Endothelial cell of umbilical vein (primary cell): Measurements from ENCODE around the gene UBR4. TPM values are rescaled to one million over a fixed set of nuclear protein-coding genes. Genes with fewer than 3 reads are reported as not detected.

Experiments
- BruUV-seq: library from RNA; stranded (reverse); fragments of 400-500 nt; replicated peaks from 2 replicates; lab custom pipeline; 2021; lab: Mats Ljungman, UMichigan
- CTCF ChIA-PET: fragments of 300-600, 350-600 bp; sonication (Branson Sonifier 250); formaldehyde crosslinking; loops from one replicate; lab custom pipeline; 2021; ENCODE audit warnings: antibody characterized with exemption, inconsistent platforms; lab: Charles Lee
- POLR2A ChIA-PET: fragments of 300-600, 350-600 bp; sonication (Branson Sonifier 250); formaldehyde crosslinking; loops from one replicate; lab custom pipeline; 2021; ENCODE audit warnings: antibody characterized with exemption, inconsistent platforms; lab: Charles Lee
- DNase-seq: peaks from one replicate; pipeline ENCODE4 v3.0.0-alpha.2; 2011; ENCODE audit warnings: low read depth, low spot score
- FAIRE-seq: peaks from 2 replicates; lab custom pipeline; 2011; peaks lifted over from hg19 to GRCh38; lab: Jason Lieb, UNC
- H2AFZ ChIP-seq: 2 replicates; pipeline ENCODE4 v1.6.0; 2012; ENCODE audit warnings: low read depth, low read length, control low read depth, inconsistent platforms
- H3K27ac ChIP-seq: 2 replicates; pipeline ENCODE4 v1.5.1; 2011; ENCODE audit warnings: low read depth, mild to moderate bottlenecking, control low read depth, low read length, moderate library complexity; ENCODE audit not compliant: insufficient read depth
- H3K27me3 ChIP-seq, 2 experiments: 2 replicates each; pipeline versions ENCODE4 v1.6.0 to v1.6.1; 2011; ENCODE audit warnings: low read length in 2 of 2, mixed read lengths in 1 of 2; ENCODE audit not compliant: control insufficient read depth in 2 of 2, insufficient read depth in 2 of 2
- H3K36me3 ChIP-seq, 2 experiments: 2 replicates in 1 of 2; 3 replicates in 1 of 2; pipeline ENCODE4 v1.5.1; 2011; ENCODE audit warnings: low read length in 2 of 2, mild to moderate bottlenecking in 1 of 2, moderate library complexity in 1 of 2; ENCODE audit not compliant: control insufficient read depth in 2 of 2, insufficient read depth in 2 of 2; ENCODE audit errors: extremely low read depth in 1 of 2
- H3K4me1 ChIP-seq: 3 replicates; pipeline ENCODE4 v1.5.1; 2011; ENCODE audit warnings: mild to moderate bottlenecking, low read length; ENCODE audit not compliant: control insufficient read depth, insufficient read depth; ENCODE audit errors: extremely low read depth
- H3K4me2 ChIP-seq: 2 replicates; pipeline ENCODE4 v1.6.1; 2011; ENCODE audit warnings: low read length, control low read depth, mixed read lengths; ENCODE audit not compliant: insufficient read depth
- H3K4me3 ChIP-seq, 3 experiments: fragments of 200-600 bp in 1 of 3; sonication (generic), shearing (Covaris generic) in 1 of 3; replicated peaks in 1 of 3; 2 replicates each; pipeline ENCODE4 v1.5.1; 2011 to 2016; ENCODE audit warnings: control low read depth in 3 of 3, low read length in 3 of 3, mild to moderate bottlenecking in 2 of 3, inconsistent platforms in 1 of 3, low read depth in 1 of 3, moderate library complexity in 1 of 3; ENCODE audit not compliant: insufficient read depth in 1 of 3
- H3K79me2 ChIP-seq: 2 replicates; pipeline ENCODE4 v1.6.0; 2012; ENCODE audit warnings: low read length, inconsistent platforms; ENCODE audit not compliant: control insufficient read depth, insufficient read depth
- H3K9ac ChIP-seq: replicated peaks from 2 replicates; pipeline ENCODE3; 2011; ENCODE audit warnings: low read length, control low read depth; ENCODE audit not compliant: insufficient read depth; ENCODE audit errors: extremely low read depth
- H3K9me1 ChIP-seq: replicated peaks from 3 replicates; pipeline ENCODE4 v1.6.0; 2011; ENCODE audit warnings: mild to moderate bottlenecking, low read length; ENCODE audit not compliant: control insufficient read depth, insufficient read depth; ENCODE audit errors: extremely low read depth
- H3K9me3 ChIP-seq: replicated peaks from 2 replicates; pipeline ENCODE4 v1.5.1; 2012; ENCODE audit warnings: low read length, inconsistent platforms; ENCODE audit not compliant: control insufficient read depth, insufficient read depth
- H4K20me1 ChIP-seq: replicated peaks from 2 replicates; pipeline ENCODE3; 2011; ENCODE audit warnings: mild to moderate bottlenecking, low read length; ENCODE audit not compliant: control insufficient read depth, insufficient read depth; ENCODE audit errors: extremely low read depth
- EZH2 ChIP-seq: IDR thresholded peaks from 2 replicates; pipeline ENCODE4 v1.6.1; 2012; ENCODE audit warnings: borderline replicate concordance, low read depth, mild to moderate bottlenecking, moderate library complexity, low read length, inconsistent platforms; ENCODE audit not compliant: severe bottlenecking
- FOS ChIP-seq: IDR thresholded peaks from 2 replicates; pipeline ENCODE4 v1.6.1; 2011; ENCODE audit warnings: mild to moderate bottlenecking, low read length, moderate library complexity, borderline replicate concordance; ENCODE audit not compliant: insufficient read depth
- GATA2 ChIP-seq: IDR thresholded peaks from 2 replicates; pipeline ENCODE4 v1.7.0; 2011; ENCODE audit warnings: low read depth, mild to moderate bottlenecking, moderate library complexity, mixed read lengths, low read length; ENCODE audit not compliant: insufficient read length, insufficient read depth
- JUN ChIP-seq: IDR thresholded peaks from 2 replicates; pipeline ENCODE4 v1.6.1; 2011; ENCODE audit warnings: borderline replicate concordance, low read depth; ENCODE audit not compliant: insufficient read length, insufficient read depth
- MAX ChIP-seq: IDR thresholded peaks from 2 replicates; pipeline ENCODE4 v1.6.1; 2011; ENCODE audit not compliant: insufficient read depth, insufficient read length
- MYC ChIP-seq: IDR thresholded peaks from one replicate; pipeline ENCODE4 v1.6.1; 2011; ENCODE audit warnings: mild to moderate bottlenecking, low read depth, low read length
- POLR2A ChIP-seq: IDR thresholded peaks from 2 replicates; pipeline ENCODE4 v1.6.1; 2012; ENCODE audit warnings: low read depth, mild to moderate bottlenecking, control low read depth, low read length
- POLR2AphosphoS5 ChIP-seq: IDR thresholded peaks from 2 replicates; pipeline ENCODE4 v1.6.1; 2012; ENCODE audit warnings: low read depth, mild to moderate bottlenecking, control low read depth, low read length, moderate library complexity; ENCODE audit not compliant: insufficient read depth
- dilution Hi-C: fragments of 300-500 bp; cut with MboI; formaldehyde crosslinking; loops from one replicate; pipeline ENCODE4 v1.15.0; 2019; ENCODE audit warnings: low sequenced_read_pairs; ENCODE audit not compliant: extremely low pct_ligation_motif_present
- intact Hi-C: fragments of 100-400 bp; cut with micrococcal nuclease; formaldehyde crosslinking; loops from one replicate; pipeline ENCODE4 v1.10.0; 2022
- polyA plus RNA-seq, 4 experiments: library from polyadenylated mRNA; depleted of rRNA in 3 of 4; stranded (reverse) in 3 of 4; unstranded in 1 of 4; fragments of >200 nt; gene quantifications; 2 replicates each; pipeline versions ENCODE4 v1.2.1 to v1.2.3, GENCODE V29; 2011 to 2012; ENCODE audit warnings: missing spikeins in 1 of 4
- total RNA-seq: library from RNA; stranded (reverse); gene quantifications from 2 replicates; pipeline ENCODE4 v1.2.3, GENCODE V29; 2021
- TF ChIP-seq, protein P1 (sequence below), 2 donors: IDR thresholded peaks; 1 replicate in 1 of 2; 2 replicates in 1 of 2; pipeline ENCODE4 v1.5.1; 2011; ENCODE audit warnings: low read length in 2 of 2, mild to moderate bottlenecking in 2 of 2, moderate library complexity in 2 of 2, control low read depth in 1 of 2, inconsistent platforms in 1 of 2, low read depth in 1 of 2; ENCODE audit not compliant: insufficient read depth in 1 of 2; ENCODE audit errors: extremely low read depth in 1 of 2

Gene UBR4
- total and polyA plus RNA-seq, 2 donors (not counting 3 experiments of a cell fraction or from before 2014, with no cell fraction given) = 125 to 150 TPM

GRCh38 chr1:19029191-19030085 is 180.6 kb downstream of the UBR4 start:
- Histone ChIP-seq H4K20me1 (no peaks in the 10 kb centered on the region), H3K4me3 (no peak overlapping the region), H2AFZ (no peak overlapping the region), H3K9me3 (no peaks in the 10 kb centered on the region), H3K79me2 (no peaks in the 10 kb centered on the region), H3K36me3 (no peaks in the 10 kb centered on the region), H3K9me1 (no peaks in the 10 kb centered on the region), H3K4me2 (no peak overlapping the region), H3K9ac (no peak overlapping the region), H3K27ac (no peak overlapping the region), H3K4me1 (no peaks in the 10 kb centered on the region), H3K27me3 (peaks cover 0 to 2% of the 10 kb centered on the region in 2 experiments)
- TF ChIP-seq MAX (no peak), JUN (no peak), EZH2 (no peak), FOS (no peak), POLR2A (no peak), MYC (no peak), POLR2AphosphoS5 (no peak), GATA2 (no peak)
- TF ChIP-seq, protein P1, sequence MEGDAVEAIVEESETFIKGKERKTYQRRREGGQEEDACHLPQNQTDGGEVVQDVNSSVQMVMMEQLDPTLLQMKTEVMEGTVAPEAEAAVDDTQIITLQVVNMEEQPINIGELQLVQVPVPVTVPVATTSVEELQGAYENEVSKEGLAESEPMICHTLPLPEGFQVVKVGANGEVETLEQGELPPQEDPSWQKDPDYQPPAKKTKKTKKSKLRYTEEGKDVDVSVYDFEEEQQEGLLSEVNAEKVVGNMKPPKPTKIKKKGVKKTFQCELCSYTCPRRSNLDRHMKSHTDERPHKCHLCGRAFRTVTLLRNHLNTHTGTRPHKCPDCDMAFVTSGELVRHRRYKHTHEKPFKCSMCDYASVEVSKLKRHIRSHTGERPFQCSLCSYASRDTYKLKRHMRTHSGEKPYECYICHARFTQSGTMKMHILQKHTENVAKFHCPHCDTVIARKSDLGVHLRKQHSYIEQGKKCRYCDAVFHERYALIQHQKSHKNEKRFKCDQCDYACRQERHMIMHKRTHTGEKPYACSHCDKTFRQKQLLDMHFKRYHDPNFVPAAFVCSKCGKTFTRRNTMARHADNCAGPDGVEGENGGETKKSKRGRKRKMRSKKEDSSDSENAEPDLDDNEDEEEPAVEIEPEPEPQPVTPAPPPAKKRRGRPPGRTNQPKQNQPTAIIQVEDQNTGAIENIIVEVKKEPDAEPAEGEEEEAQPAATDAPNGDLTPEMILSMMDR (IDR thresholded peaks at IDR 0.05; ENCODE audit: extremely low read depth in 1 of 2, insufficient read depth in 1 of 2, low read depth in 1 of 2, low read length in 2 of 2) = no peak
- ChIA-PET CTCF (no interaction called here), POLR2A (no interaction called here)
- dilution Hi-C loops = no loop called here
- intact Hi-C loops = no loop called here
- BruUV-seq = no TSS peak
- FAIRE-seq = no peak
- no peak for DNase-seq
